Caki2 (cell line): ENCODE data around the gene TINAGL1. TPM values are rescaled to one million over a fixed set of nuclear protein-coding genes. Genes with fewer than 3 reads are reported as not detected.

ENCODE experiments used
- total RNA-seq: library from RNA; depleted of rRNA; stranded (reverse); fragments of >200 nt; shearing (Covaris generic); gene quantifications from 2 replicates; pipeline ENCODE4 v1.2.3, GENCODE V29; 2014; ENCODE audit warnings: low replicate concordance; rRNA removed

Gene TINAGL1
- total RNA-seq, 1 experiment from 2014 or later, result 710 TPM

Other genes with a start within 250 kb of the TINAGL1 start
- gene FABP3, start 203.4 kb upstream of the TINAGL1 start, total RNA-seq, result not detected in 2 replicates
- 7.1 and 13.3 TPM in 2 replicates for gene SERINC2, start 163.3 kb upstream of the TINAGL1 start, total RNA-seq
- gene HCRTR1, start 41.2 kb downstream of the TINAGL1 start, total RNA-seq, result not detected in 2 replicates
- 82.7 and 110 TPM in 2 replicates for gene PEF1, start 68.4 kb downstream of the TINAGL1 start, total RNA-seq
- 2.8 and 5.1 TPM in 2 replicates for gene COL16A1, start 127.5 kb downstream of the TINAGL1 start, total RNA-seq
- gene ADGRB2, start 187.8 kb downstream of the TINAGL1 start, total RNA-seq, result 7.9 and 13.7 TPM in 2 replicates
- 0.93 and 4.4 TPM in 2 replicates for gene SPOCD1, start 239.5 kb downstream of the TINAGL1 start, total RNA-seq